ENCODE results near the gene TCF3.

TCF3 gene

DNA sequence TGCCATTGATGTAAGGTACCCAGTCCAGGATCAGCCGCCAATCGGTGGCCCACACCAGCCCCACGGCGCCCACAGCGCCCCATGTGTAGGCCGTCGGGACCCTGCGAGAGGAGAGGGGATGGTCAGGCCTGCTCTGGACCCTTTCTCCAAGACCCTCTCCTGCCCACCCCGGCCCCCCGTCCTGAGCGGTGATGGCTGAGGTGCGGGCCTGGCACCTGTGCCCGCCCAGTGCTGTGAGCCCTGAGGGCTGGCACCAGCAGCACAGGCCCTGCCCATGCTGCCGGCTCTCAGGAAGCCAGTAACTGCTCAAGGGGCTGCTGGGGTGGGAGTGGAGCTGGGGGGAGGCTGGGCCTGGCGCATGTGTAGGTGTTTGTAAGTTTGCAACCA is 53.0 kb downstream of the TCF3 start:
- Histone ChIP-seq H3K4me3 (no peak overlapping the region), H3K27ac (no peak overlapping the region)
- TF ChIP-seq, protein P1, sequence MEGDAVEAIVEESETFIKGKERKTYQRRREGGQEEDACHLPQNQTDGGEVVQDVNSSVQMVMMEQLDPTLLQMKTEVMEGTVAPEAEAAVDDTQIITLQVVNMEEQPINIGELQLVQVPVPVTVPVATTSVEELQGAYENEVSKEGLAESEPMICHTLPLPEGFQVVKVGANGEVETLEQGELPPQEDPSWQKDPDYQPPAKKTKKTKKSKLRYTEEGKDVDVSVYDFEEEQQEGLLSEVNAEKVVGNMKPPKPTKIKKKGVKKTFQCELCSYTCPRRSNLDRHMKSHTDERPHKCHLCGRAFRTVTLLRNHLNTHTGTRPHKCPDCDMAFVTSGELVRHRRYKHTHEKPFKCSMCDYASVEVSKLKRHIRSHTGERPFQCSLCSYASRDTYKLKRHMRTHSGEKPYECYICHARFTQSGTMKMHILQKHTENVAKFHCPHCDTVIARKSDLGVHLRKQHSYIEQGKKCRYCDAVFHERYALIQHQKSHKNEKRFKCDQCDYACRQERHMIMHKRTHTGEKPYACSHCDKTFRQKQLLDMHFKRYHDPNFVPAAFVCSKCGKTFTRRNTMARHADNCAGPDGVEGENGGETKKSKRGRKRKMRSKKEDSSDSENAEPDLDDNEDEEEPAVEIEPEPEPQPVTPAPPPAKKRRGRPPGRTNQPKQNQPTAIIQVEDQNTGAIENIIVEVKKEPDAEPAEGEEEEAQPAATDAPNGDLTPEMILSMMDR (IDR thresholded peaks at IDR 0.05), result no peak
- no peak for DNase-seq (ENCODE audit: low spot score)

- Histone ChIP-seq H3K27ac (no peak overlapping the region), H3K4me3 (no peak overlapping the region)
- no peak for DNase-seq (ENCODE audit: low spot score)
- TF ChIP-seq, protein P1 (IDR thresholded peaks at IDR 0.05), result no peak
Observed at GRCh38 chr19:1598777-1599459, 53.5 kb downstream of the TCF3 start.

GRCh38 chr19:1593501-1593772 is 59.0 kb downstream of the TCF3 start:
- H3K27ac ChIP-seq, result peak overlapping the region in 1 of 2 donors; percentile 100
- TF ChIP-seq, protein P1 (IDR thresholded peaks at IDR 0.05), result no peak
- no peak for DNase-seq (ENCODE audit: low spot score)
- peak overlapping the region; percentile 90 for H3K4me3 ChIP-seq

- TF ChIP-seq, protein P1 (IDR thresholded peaks at IDR 0.05), result no peak
- peak; percentile 93 for DNase-seq (ENCODE audit: low spot score)
- peak within 1 kb of the TSS; percentile 90 for H3K4me3 ChIP-seq
- H3K27ac ChIP-seq, result peak within 1 kb of the TSS; percentile 86 to 100
Observed at GRCh38 chr19:1592755-1593500, 59.5 kb downstream of the TCF3 start, which contains the start of gene MBD3. Gene MBD3, minus strand, starts transcription at chr19:1592865. Its CDS starts 234 bp downstream, at chr19:1592631.

GRCh38 chr19:1592024-1592754 is 60.2 kb downstream of the TCF3 start:
- DNase-seq (ENCODE audit: low spot score), result peak; percentile 88
- H3K4me3 ChIP-seq, result peak overlapping the region; percentile 90
- TF ChIP-seq, protein P1 (IDR thresholded peaks at IDR 0.05), result no peak
- H3K27ac ChIP-seq, result peak overlapping the region; percentile 86 to 100

GRCh38 chr19:1591421-1592023 is 60.9 kb downstream of the TCF3 start:
- Histone ChIP-seq H3K27ac (peak overlapping the region; percentile 86 to 100), H3K4me3 (peak overlapping the region; percentile 90)
- TF ChIP-seq, protein P1 (IDR thresholded peaks at IDR 0.05), result no peak
- peak; percentile 72 for DNase-seq (ENCODE audit: low spot score)
